Progenitor cell of endocrine pancreas (in vitro differentiated cells): ENCODE data around the gene ECT2. TPM values are rescaled to one million over a fixed set of nuclear protein-coding genes. Genes with fewer than 3 reads are reported as not detected.

Source experiments
- DNase-seq: peaks from one replicate; pipeline ENCODE4 v3.0.0; 2021; ENCODE audit warnings: low spot score; ENCODE audit not compliant: unreplicated experiment
- H3K27ac Mint-ChIP-seq: 2 replicates; pipeline ENCODE4 v1.8.0; 2021; ENCODE audit warnings: mild to moderate bottlenecking, moderate library complexity, mixed read lengths
- H3K27me3 Mint-ChIP-seq: 2 replicates; pipeline ENCODE4 v1.8.0; 2021; ENCODE audit warnings: mixed read lengths
- H3K36me3 Mint-ChIP-seq: 2 replicates; pipeline ENCODE4 v1.8.0; 2022; ENCODE audit warnings: mixed read lengths; ENCODE audit not compliant: insufficient read depth
- H3K4me1 Mint-ChIP-seq: 2 replicates; pipeline ENCODE4 v1.8.0; 2021; ENCODE audit warnings: low read depth, mixed read lengths
- H3K4me3 Mint-ChIP-seq: 2 replicates; pipeline ENCODE4 v1.8.0; 2021; ENCODE audit warnings: low read depth, mild to moderate bottlenecking, moderate library complexity, mixed read lengths
- H3K9me3 Mint-ChIP-seq: 2 replicates; pipeline ENCODE4 v1.8.0; 2021; ENCODE audit warnings: low read depth, mixed read lengths
- total RNA-seq: library from RNA; stranded (reverse); gene quantifications from 2 replicates; pipeline ENCODE4 v1.2.1, GENCODE V29; 2021
- TF ChIP-seq, protein P1 (sequence below): fragments of 200-600 bp; sonication (generic); IDR thresholded peaks from one replicate; pipeline ENCODE4 v1.5.0; 2021; ENCODE audit warnings: antibody characterized with exemption, mild to moderate bottlenecking; ENCODE audit not compliant: unreplicated experiment

Gene ECT2
- total RNA-seq, 1 donor from 2014 or later = 45.4 TPM

DNA sequence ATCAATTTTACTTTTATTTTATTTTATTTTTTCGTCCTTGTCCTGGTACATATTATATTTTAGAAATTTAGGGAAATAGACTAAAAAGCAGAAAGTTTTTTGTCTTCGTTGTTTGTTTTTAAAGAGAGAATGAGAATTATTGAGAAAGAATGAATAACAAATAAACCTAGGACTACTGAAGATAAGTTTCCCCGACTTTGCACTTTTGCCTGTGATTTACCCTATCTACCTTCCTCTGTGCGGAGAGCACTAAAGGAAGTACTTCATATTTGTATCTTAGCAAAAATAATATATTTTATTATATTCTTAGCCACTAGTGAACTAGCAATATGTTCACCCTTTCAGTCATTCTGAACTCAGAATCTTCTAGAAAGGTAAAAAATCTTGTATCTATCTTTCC lies 60.6 kb downstream of the ECT2 start:
- H3K27ac Mint-ChIP-seq = no peak overlapping the region
- DNase-seq = no peak
- H3K27me3 Mint-ChIP-seq = no peaks in the 10 kb centered on the region
- no peaks in the 10 kb centered on the region for H3K9me3 Mint-ChIP-seq
- H3K4me3 Mint-ChIP-seq = no peak overlapping the region
- H3K36me3 Mint-ChIP-seq = peaks cover 7% of the 10 kb centered on the region
- TF ChIP-seq, protein P1, sequence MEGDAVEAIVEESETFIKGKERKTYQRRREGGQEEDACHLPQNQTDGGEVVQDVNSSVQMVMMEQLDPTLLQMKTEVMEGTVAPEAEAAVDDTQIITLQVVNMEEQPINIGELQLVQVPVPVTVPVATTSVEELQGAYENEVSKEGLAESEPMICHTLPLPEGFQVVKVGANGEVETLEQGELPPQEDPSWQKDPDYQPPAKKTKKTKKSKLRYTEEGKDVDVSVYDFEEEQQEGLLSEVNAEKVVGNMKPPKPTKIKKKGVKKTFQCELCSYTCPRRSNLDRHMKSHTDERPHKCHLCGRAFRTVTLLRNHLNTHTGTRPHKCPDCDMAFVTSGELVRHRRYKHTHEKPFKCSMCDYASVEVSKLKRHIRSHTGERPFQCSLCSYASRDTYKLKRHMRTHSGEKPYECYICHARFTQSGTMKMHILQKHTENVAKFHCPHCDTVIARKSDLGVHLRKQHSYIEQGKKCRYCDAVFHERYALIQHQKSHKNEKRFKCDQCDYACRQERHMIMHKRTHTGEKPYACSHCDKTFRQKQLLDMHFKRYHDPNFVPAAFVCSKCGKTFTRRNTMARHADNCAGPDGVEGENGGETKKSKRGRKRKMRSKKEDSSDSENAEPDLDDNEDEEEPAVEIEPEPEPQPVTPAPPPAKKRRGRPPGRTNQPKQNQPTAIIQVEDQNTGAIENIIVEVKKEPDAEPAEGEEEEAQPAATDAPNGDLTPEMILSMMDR = no peak
- H3K4me1 Mint-ChIP-seq = no peaks in the 10 kb centered on the region

DNA sequence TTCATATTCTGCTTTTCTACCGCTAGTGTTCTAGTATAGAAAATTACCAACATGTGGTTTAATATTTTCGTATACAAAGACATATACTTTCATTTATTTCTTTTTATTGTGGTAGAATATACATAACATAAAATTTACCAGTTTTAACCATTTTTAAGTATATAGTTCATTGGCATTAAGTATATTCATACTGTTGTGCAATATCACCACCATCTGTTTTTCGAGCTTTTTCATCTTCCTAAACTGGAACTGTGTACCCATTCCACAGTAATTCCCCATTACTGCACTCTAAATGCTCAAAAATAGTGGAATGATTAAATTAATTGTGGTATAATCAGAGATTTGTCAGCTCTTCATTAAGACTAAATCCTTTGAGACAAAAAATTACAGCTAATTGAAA lies 62.9 kb downstream of the ECT2 start:
- no peaks in the 10 kb centered on the region for H3K27me3 Mint-ChIP-seq
- no peak for DNase-seq
- no peaks in the 10 kb centered on the region for H3K4me1 Mint-ChIP-seq
- TF ChIP-seq, protein P1 = no peak
- H3K4me3 Mint-ChIP-seq = no peak overlapping the region
- H3K9me3 Mint-ChIP-seq = no peaks in the 10 kb centered on the region
- H3K27ac Mint-ChIP-seq = no peak overlapping the region
- peaks cover 4% of the 10 kb centered on the region for H3K36me3 Mint-ChIP-seq

DNA sequence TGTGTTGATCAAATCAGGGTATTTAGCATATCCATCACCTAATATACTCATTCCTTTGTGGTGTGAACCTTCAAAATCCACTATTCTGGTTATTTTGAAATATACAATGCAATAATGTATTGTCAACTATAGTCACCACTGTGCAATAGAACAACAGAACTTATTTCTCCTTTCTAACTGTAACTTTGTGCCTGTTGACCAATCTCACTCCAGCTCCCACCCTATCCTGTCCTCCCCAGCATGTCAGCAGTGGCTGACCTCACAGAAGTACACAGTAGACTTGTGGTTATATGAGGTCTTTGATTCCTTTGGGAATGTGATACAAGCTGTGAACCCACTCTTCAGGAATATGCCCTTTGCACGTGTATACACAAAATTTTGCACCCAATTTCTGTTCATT lies 64.2 kb downstream of the ECT2 start:
- no peak for DNase-seq
- no peak overlapping the region for H3K4me3 Mint-ChIP-seq
- no peaks in the 10 kb centered on the region for H3K27me3 Mint-ChIP-seq
- H3K36me3 Mint-ChIP-seq = peaks cover 3% of the 10 kb centered on the region
- TF ChIP-seq, protein P1 = no peak
- no peaks in the 10 kb centered on the region for H3K9me3 Mint-ChIP-seq
- no peaks in the 10 kb centered on the region for H3K4me1 Mint-ChIP-seq
- no peak overlapping the region for H3K27ac Mint-ChIP-seq

DNA sequence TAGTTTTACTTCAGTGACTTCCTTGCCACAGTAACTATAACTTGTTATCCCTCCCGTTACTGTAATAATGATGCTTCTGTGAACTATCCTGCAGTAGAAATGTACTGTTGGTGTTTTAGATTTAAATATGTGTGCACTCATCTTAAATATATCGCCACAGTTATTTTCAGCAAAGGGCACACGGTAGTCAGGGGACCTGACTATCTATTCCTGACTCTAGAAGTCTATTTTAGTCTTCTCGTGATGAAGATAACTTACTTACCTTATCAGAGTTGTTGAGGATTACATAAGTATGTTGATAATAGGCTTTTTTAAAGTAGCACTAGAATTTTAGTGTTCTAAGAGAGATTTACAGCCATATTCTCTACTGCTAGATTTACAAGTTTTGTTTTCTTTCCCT lies 65.3 kb downstream of the ECT2 start:
- H3K36me3 Mint-ChIP-seq = peaks cover 6% of the 10 kb centered on the region
- H3K27ac Mint-ChIP-seq = no peak overlapping the region
- H3K4me1 Mint-ChIP-seq = no peaks in the 10 kb centered on the region

DNA sequence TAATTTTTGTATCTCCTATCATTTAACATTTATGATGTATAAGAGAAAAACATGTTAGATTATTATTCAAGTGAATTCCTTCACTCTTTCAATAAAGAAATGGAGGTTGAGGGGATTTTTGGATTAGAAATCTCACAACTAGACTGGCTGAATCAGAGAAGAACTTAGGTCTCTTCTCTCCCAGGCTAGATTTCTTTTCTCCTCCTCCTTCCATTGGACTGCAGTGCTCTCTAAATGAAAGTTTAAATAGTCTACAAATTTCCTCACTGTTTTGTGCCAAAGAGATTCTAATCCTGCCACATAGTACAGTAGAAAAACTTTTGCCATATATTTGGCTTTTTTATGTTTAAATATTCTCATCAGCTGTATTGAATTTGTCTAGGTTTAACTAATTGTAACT lies 65.8 kb downstream of the ECT2 start:
- H3K27me3 Mint-ChIP-seq = no peaks in the 10 kb centered on the region
- no peaks in the 10 kb centered on the region for H3K9me3 Mint-ChIP-seq
- no peak for DNase-seq
- peaks cover 6% of the 10 kb centered on the region for H3K36me3 Mint-ChIP-seq
- no peak overlapping the region for H3K4me3 Mint-ChIP-seq
- H3K27ac Mint-ChIP-seq = no peak overlapping the region
- TF ChIP-seq, protein P1 = no peak
- no peaks in the 10 kb centered on the region for H3K4me1 Mint-ChIP-seq

More for the DNA sequence above, 65.3 kb downstream of the ECT2 start:
- TF ChIP-seq, protein P1 = no peak
- DNase-seq = no peak
- no peaks in the 10 kb centered on the region for H3K9me3 Mint-ChIP-seq
- no peak overlapping the region for H3K4me3 Mint-ChIP-seq
- no peaks in the 10 kb centered on the region for H3K27me3 Mint-ChIP-seq
